Effector CD8-positive, alpha-beta T cell (primary cell): ENCODE data around the gene ADAMTSL2.

Experiments used
- DNase-seq: peaks from one replicate; lab custom pipeline; 2025; lab: John Stamatoyannopoulos, UW

Gene ADAMTSL2

GRCh38 chr9:133499892-133500270 is 34.6 kb upstream of the ADAMTSL2 start:
- no peak for DNase-seq

DNA sequence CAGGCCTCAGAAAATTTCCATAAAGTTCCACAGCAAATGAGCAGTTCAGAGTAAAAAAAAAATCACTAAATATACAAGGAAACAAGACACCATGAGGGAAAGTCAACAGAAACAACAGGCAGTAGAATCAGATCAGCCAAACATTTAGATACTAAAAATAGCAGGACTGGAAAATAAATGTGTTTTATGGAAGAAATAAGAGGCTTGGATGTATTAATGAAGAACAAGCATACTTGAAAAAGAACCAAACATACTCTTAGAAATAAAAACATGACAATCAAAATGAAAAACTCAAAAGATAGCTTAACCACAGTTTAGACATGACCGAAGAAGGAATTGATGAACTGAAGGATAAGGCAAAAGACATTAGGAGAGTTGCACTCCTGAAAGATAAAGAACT is 32.4 kb upstream of the ADAMTSL2 start:
- no peak for DNase-seq

DNA sequence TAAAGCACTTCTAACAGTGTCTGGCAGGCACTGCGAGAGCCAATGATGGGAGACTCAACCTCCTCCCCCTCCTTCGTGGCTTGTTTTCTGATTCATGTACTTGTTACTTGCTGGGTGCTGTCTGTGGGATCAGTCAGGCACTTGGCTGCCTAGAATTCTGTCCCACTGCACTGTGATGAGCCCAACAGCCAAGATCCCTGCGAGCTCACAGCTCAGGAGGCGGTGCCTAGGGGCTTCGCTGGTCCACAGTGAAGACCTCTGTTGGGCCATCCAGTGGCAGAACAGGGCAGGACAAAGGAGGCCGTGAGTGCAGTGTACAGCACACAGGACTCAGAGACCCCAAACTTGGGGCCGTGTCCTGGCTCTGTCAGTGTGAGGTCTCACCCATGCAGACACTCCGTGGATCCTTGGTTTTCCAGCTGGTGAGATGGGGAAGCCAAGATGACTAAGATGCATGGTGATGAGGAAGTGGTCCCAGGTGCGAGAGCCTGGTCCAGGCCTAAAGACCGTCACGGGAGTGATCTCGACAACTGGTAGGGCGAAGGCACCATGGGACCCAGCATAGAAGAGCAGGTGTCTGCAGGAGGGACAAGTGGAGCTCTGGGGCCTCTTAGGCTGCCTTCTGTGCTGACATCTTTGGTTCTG is 29.2 kb upstream of the ADAMTSL2 start:
- no peak for DNase-seq

GRCh38 chr9:133505901-133506652 is 28.4 kb upstream of the ADAMTSL2 start:
- DNase-seq = no peak

DNA sequence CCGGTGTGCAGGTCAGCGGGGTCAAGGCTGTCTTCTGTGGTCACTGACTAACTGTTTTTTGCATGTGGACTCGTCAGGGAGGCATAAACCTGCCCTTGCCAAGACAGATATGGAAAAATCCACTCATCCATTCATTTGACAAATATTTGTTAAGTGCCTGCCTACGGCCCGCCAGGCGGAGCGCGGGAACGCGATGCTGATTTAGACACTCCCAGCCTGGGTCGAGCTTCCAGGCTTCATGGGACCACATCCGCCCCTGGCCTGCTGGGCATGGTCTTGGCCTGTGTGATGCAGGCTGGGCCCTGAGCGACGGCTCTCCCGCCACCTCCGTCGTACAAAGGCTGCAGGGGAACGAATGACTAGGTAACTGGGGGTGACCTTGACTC is 27.9 kb upstream of the ADAMTSL2 start:
- no peak for DNase-seq

- no peak for DNase-seq
These were observed 27.1 kb upstream of the ADAMTSL2 start for GRCh38 chr9:133507246-133507965.

DNA sequence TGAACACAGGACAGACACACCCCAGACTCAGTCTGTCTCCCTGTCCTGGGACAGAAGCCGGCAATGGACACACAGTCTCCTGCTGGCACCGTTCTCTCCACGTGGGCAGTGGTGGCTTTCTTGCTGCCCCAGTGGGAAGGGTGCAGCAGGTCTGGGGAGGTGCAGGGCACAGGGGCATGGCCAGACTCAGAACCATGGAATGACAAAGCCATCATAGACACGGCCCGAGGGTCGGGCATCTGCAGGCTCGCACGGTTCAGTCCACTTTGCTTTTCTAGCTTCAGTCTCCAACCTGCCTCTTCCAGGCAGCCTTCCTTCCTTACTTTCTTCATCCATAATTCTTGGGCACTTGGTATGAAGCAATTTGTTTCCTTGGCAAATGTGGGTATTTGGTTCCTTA is 26.5 kb upstream of the ADAMTSL2 start:
- DNase-seq = no peak

DNA sequence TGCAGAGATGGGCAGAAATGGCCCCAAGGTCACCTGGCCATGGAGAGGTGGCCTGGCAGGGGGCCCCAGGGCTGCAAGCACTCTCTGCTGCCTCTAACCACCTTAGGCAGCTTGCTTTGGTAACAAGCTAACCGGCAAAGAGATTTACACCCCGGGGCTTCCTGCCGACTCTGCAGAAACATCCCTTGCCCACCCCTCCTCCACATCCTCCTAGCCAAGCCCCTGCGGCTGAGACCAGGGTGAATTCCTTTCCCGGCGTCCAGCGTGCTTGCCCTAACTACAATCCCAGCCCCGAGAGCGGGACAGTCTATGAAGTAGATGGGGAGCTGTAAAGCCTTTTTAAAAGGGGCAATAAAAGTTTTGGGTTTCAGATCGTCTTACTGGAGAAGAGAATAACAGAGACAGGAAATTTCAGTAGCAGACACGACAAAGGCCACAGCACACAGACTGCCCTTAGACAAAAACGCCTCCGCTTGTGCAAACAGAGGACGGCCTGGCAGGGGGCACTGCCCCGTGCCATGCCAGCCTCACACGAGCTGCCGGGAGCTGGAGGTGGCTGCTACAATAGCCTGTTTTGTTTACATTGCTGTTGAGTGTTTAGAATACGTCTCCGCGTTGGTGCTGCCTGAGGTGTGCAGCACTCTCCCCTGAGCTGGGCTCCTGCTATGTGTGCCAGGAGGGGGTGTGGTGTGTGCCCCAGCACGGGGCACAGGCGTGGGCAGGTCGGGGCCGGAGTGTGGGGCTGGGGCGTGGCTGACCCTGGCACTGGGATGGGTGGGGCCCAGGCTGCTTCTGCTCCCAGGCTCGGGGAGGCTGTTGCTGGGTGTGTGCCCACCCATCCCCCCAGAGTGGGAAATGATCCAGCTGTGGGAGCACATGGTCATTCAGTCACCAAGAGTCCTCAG is 25.1 kb upstream of the ADAMTSL2 start:
- no peak for DNase-seq

GRCh38 chr9:133510926-133511505 is 23.5 kb upstream of the ADAMTSL2 start:
- no peak for DNase-seq

DNA sequence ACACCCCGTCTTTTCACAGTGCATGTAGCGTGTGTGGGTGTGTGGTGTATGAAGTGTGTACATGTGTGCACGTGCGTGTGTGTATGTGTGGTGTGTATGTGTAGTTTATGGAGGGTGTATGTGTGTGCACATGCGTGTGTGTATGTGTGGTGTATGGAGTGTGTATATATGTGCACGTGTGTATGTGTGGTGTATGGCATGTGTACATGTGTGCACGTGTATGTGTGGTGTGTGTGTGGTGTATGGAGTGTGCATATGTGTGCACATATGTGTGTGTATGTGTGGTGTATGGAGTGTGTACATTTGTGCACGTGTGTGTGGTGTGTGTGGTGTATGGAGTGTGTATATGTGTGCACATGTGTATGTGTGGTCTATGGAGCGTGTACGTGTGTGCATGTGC is 22.9 kb upstream of the ADAMTSL2 start:
- DNase-seq = no peak

DNA sequence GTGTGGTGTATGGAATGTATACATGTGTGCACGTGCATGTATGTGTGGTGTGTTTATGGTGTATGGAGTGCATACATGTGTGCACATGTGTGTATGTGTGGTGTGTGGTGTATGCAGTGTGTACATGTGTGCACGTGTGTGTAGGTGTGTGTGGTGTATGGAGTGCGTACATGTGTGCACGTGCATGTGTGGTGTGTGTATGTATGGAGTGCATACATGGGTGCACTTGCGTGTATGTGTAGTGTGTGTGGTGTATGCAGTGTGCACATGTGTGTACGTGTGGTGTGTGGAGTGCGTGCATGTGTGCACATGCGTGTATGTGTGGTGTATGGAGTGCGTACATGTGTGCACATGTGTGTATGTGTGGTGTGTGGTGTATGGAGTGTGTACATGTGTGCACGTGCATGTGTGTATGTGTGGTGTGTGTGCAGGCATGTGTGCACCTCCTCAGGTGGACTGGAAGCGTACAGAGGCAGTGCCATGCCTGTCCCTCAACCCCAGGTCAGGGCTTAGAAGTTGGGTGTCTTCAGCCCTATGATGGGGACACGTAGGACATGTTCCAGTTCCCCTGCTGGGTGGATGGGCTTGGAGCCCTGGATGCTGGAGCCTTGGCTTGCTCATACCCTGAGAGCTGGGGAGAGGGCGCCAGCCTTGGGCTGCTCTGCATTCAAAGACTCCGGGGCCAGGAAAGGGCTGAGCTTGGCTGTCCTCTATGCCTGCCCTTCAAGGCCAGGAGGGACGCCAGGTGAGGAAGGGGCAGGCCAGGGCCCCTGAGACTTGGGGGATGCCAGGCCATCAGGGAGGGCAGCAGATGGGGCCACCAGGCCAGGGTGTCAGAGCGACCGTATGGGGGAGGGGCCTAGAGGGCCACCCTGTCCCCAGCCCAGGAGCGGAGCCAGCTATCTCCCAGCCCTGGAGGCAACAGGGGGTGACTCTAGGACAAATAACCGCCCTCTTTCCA is 22.0 kb upstream of the ADAMTSL2 start:
- no peak for DNase-seq

DNA sequence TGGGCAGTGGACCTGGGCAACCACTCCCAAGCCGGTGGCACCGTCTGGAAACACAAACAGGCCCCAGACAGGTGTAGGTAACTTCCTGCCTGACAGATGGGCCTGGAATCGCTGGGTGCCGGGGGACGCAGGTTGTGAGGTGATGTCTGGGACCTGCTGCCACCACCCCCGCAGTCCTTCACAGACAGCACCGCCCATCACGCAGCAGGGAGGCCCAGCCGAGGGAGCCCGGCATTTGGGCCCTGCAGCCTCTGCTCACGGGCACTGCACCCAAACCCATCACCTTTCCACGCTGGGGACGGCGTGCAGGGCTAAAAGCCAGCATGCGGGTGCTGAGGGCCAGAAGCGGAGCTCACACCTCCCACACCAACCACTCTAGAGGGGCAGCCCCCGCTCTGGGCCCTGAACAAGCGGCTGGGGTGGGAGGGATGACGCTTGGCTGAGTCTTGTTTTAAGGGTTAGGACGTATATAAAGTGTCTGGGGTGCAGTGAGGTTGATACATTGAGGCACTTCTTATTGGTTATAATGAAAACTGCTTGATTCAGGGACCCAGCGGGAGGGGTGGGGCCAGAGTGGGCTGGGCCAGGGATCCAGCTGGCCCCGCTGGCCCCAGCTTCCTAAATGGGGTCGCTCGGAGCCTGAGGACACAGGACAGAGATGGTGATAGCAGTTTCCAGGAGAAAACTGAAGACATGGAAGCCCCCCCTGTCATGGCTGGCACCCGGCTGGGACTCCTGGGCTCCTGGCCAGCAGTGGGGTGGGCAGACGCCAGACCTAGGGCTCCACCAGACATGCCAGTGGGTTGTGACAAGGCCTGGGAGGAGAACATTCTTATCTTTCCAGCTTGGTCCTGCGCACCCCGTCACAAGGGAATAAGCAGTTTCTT is 21.0 kb upstream of the ADAMTSL2 start:
- DNase-seq = no peak

DNA sequence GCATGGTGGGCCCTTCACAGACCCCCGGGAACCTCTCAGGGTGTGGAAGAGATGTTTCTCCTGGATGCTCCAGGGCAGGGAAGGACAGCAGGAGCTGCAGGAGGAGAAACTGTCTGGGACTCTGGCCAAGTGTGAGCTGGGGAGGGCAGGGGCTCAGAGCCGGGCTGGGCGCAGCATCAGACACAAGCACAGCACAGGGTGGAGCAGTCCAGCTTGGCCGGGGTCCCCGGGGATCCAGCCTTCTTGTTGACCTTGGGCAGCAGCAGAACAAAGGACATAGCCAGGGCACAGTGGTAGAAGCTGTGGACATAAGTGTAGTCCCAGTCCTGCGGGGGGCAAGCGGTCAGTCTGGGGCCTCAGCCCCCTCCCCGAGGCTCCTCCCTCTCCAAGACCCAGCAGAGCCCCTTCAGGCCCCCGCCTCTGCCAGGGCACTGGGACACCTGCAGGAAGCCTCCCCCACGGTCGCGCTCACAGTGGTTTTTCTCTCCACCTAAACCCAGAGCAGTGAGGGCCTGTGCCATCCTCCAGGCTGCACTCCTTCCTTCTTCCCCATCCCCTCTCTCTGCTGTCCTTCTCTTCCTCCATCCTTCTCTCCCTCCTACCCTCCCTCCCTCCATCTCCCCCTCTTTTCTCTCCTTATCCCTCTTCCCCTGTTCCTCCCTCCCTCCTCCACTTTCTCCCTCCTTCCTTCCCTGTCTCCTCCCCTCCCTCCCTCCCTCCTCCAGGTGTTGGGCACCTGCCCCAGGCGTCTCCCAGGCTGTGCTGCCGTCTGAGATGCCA is 19.9 kb upstream of the ADAMTSL2 start:
- no peak for DNase-seq

- no peak for DNase-seq
These were observed 19.3 kb upstream of the ADAMTSL2 start for GRCh38 chr9:133515240-133515610.

GRCh38 chr9:133515615-133516255 is 18.8 kb upstream of the ADAMTSL2 start:
- DNase-seq = no peak

- DNase-seq = no peak
These were observed 18.1 kb upstream of the ADAMTSL2 start for GRCh38 chr9:133516256-133516960.

DNA sequence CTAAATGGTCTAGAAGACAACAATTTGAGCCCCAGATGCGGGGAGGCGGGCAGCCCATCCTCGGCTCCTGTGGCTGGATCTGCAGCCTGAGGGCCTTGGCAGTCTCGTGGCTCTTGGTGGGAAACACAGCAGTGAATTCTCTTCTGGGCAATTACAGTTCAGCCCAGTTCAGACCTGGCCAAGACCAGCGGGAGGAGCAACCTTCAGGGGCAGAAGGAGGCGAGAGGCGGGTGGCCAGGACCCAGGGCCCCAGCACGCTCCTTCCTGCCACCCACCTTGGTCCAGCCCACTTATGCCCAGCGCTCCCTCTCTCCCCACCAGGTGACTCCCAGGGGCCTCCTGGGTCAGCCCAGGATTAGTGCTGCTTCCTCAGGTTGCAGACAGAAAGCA is 17.5 kb upstream of the ADAMTSL2 start:
- no peak for DNase-seq

DNA sequence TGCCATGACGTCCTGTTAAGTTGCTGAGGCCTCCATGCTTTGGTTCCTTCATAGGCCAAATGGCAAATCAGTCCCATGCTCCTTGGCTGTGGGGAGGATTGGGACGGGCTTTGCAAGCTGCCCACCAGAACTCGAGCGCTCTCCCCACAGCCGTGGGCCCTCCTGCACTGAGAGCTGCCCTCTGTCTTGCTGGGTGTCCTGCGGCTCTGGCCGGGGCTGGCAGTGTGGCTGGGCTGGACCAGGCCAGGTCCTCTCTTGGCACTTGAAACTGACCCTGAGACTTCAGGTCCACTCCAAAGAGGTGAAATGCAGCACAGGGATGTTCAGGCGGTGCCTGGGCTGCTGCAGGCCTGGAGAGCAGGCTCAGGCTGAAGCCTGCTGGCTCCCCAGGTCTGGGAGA is 16.8 kb upstream of the ADAMTSL2 start:
- no peak for DNase-seq
